Fibroblast of skin of right quadriceps (primary cell): Measurements from ENCODE around the gene PFN3.
A peak's percentile ranks its signal among the peaks of the same experiment; 100 is the strongest.

ENCODE experiments used
- DNase-seq: peaks from one replicate; pipeline ENCODE4 v3.0.0-alpha.2; 2013

The PFN3 gene

GRCh38 chr5:177437623-177438022, 37.2 kb upstream of the PFN3 start:
- no peak for DNase-seq

GRCh38 chr5:177435847-177436536, 35.5 kb upstream of the PFN3 start:
- DNase-seq = no peak

- no peak for DNase-seq
Observed at GRCh38 chr5:177434942-177435738, 34.7 kb upstream of the PFN3 start.

- no peak for DNase-seq
Observed at GRCh38 chr5:177434437-177434836, 34.0 kb upstream of the PFN3 start.

GRCh38 chr5:177433658-177434217, 33.3 kb upstream of the PFN3 start:
- DNase-seq = no peak

- no peak for DNase-seq
Observed at GRCh38 chr5:177432839-177433657, 32.6 kb upstream of the PFN3 start.

- no peak for DNase-seq
Observed at GRCh38 chr5:177432143-177432838, 31.8 kb upstream of the PFN3 start.

GRCh38 chr5:177431317-177432142, 31.1 kb upstream of the PFN3 start:
- no peak for DNase-seq

- DNase-seq = no peak
Observed at GRCh38 chr5:177430972-177431316, 30.5 kb upstream of the PFN3 start.

- DNase-seq = no peak
Observed at GRCh38 chr5:177430140-177430951, 29.9 kb upstream of the PFN3 start.

GRCh38 chr5:177429248-177430040, 29.0 kb upstream of the PFN3 start:
- DNase-seq = no peak

- no peak for DNase-seq
Observed at GRCh38 chr5:177428574-177429217, 28.2 kb upstream of the PFN3 start.

- no peak for DNase-seq
Observed at GRCh38 chr5:177427919-177428573, 27.6 kb upstream of the PFN3 start.

GRCh38 chr5:177427211-177427822, 26.9 kb upstream of the PFN3 start:
- DNase-seq = no peak

GRCh38 chr5:177426566-177427210, 26.2 kb upstream of the PFN3 start, which contains the start of gene GRK6:
Gene GRK6 (plus strand): TSS chr5:177426676. CDS start chr5:177426846, 170 bp downstream.
- no peak for DNase-seq

- peak; percentile 100 for DNase-seq
Observed at GRCh38 chr5:177425801-177426565, 25.5 kb upstream of the PFN3 start.
